GM18873 (cell line): ENCODE data around the gene STAMBP.
"Not testable (repeated sequence)": the region's sequence is repeated elsewhere in the genome, so short reads cannot be mapped to it uniquely, and the experiment has no call there.

ENCODE experiments used
- ATAC-seq: cut with Tn5 transposase; IDR thresholded peaks from one replicate; pipeline ENCODE4 v1.9.1; 2021; ENCODE audit warnings: mild to moderate bottlenecking, moderate library complexity, moderate number of reproducible peaks; ENCODE audit not compliant: unreplicated experiment, low FRiP score

The STAMBP gene

DNA sequence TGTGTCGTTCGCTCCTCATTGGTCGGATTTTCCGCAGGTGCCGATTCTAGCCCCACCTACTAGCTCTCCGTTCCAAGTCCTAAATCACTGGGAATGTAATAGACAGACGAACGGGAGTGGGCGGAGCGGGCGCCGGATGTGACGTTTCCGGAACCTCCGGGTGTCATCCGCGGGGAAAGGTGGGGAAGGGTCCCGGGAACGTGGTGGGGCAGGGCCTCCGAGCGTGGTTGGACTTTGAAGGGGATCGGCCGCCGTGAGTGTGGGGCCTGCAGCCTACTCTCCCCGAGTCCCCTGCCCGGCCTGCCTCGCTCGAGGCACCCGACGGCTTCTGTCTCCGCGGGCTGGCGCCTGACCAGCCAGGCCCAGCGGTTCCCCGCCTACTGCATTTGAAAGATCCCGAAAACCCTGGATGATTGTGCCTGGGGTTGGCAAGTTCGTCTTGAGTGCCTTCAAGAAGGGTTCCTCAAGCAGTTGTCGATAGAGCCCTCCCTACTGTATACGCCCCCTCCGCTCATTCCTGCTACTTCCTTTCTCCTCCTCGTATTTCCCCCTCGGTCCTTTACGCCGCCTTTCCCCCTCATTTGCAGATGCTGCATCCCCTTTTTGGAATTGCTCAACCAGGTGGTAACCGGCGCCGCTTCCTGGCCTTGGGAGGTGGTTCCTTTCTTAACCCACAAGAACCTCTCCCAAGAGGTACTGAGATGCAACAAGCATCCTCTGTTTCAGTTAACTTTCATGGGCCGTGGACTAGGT, at the start of gene STAMBP:
TSS of gene STAMBP (plus strand) at position 144 of the 753 bp plus-strand sequence. CDS start 1,896 bp downstream, outside the sequence.
- ATAC-seq, result peak; percentile 79

DNA sequence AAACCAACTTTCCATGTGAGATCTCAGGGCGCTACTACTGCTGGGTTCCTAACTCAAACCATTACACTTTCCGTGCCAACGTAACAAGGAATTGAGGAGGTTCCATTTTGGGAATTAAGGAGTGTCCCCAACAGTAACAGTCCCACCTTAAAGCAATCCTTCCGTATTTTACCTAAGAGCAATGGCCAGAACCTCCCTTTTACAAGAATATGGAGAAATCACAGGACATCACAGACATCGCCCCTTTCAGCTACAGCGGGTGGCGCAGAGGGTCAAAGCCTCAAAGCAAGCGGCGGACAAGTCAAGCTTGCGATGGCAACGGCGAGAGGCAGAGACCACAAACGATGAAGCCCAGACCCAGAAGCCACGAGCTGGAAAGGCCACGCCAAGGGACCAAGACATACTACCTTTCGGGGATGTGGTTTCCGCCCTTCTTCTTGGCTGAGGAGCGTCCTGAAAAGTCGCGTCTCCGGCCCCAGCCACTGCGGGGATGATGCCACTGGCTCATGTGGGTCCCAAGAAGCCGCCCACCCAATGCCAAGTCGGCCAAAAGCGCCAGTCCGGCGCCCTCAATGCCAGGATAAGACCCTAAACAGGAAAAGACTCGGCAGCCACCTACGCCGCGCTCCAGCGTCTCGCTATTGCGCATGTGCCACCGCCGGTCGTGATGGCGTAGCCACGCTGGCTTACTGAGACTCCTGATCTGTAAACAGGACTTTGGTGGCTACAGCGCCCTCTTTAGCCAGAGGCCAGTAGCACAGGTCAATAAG, 49.1 kb upstream of the STAMBP start, which contains the start of gene DUSP11:
TSS of gene DUSP11 (minus strand) at position 637 of the 770 bp plus-strand sequence. CDS start at position 508, 129 bp downstream.
- peak; percentile 97 for ATAC-seq

DNA sequence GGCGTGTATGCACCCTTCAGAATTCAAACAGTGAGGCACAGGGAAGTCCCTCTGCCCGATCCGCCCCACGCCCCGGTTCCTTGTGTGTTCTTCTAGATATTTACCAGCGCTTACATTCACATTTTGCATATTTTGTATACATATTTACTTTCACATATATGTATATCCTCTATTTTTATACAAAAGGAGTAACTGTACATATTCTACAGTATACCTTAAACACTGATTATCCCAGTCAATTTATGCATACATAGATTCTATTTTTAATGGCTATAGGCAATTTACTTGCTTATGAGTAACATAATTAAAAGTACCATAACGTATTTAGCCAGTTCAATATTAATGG, 48.6 kb upstream of the STAMBP start:
- ATAC-seq, result no peak

DNA sequence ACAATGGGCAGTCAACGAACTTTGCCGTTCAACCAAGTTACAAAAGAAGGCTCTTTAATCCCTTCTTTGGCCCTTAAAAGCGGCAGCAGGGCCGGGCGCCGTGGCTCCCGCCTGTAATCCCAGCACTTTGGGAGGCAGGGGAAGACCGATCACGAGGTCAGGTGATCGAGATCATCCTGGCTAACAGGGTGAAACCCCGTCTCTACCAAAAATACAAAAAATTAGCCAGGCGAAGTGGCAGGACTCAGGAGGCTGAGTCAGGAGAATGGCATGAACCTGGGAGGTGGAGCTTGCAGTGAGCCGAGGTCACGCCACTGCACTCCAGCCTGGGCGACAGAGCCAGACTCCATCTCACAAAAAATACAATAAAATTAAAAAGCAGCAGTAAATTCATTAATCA, 45.4 kb upstream of the STAMBP start:
- ATAC-seq, result not testable (repeated sequence)

DNA sequence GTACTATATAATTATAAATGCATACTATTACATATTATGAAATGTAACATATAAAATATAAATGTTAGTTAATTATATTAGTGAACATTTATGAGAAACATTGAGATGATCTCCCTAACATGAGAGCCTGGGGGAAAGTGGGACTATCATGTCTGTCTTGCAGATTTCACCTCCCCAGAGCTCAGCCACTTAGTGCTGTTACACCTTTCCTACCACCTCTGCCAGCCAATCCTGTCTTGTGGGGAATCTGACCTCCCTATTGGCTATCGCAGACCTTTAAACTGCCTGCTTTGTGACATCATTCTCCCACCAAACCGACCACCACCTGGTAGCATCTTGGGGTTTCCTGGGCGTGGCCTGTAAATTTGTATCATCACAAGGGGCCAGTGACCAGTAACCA, 44.9 kb upstream of the STAMBP start, which contains the start of gene C2orf78:
TSS of gene C2orf78 (plus strand) at position 301 of the 400 bp plus-strand sequence. CDS start 127 bp downstream, outside the sequence.
- ATAC-seq, result not testable (repeated sequence)

DNA sequence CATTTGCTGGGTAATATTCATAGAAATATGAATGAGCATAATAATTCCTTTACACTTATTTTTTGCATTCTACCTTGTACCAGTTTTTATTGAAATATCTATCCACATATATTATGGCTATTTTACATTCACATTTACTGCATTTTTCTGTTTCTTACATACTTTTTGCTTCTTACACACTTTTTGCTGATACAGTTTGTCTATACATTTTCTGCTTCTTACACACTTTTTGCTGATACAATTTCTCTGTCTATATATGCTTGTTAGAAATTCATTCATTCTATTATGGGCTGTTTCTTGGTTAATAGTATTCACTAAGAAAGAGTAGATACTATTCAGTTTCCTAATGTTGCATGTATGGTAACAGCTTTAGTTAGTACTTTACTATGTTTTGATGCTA, 16.9 kb upstream of the STAMBP start:
- no peak for ATAC-seq

DNA sequence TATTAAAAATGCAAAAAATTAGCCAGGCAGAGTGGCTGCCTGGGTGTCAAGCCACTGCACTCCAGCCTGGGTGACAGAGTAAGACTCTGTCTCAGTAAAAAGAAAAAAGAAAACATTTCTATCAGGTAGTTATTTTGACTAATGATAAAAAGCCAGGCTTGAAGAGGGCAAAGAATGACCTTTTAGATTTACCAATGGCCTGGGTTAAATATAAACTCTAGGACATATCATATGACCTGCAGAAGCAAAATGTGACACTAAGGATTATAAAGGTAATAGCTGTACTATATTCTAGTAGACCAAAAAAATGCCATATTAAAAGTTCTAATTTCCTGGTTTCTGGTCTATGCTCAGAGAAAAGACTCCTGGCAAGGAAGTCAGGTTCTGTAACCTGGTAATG, 16.1 kb upstream of the STAMBP start:
- ATAC-seq, result no peak

DNA sequence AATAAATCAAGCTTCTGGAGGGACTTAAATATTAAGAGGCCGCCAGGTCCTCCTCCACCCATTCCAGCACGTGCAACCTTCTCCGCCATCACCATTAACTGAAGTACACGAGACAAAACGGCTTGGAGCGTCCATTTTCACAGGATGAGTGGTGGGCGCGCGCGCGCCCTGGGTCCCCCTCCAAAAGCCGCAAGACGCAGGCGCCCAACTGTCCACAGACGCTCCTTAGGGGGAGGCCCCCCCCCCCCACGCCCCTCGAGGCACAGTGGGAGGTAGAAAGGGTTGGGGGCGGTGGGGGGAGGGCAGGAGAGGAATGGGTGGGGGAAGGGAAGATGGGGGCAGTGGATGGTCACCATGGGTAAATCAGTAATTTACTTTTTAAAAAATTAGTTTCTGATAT, 10.5 kb upstream of the STAMBP start:
- ATAC-seq, result no peak

DNA sequence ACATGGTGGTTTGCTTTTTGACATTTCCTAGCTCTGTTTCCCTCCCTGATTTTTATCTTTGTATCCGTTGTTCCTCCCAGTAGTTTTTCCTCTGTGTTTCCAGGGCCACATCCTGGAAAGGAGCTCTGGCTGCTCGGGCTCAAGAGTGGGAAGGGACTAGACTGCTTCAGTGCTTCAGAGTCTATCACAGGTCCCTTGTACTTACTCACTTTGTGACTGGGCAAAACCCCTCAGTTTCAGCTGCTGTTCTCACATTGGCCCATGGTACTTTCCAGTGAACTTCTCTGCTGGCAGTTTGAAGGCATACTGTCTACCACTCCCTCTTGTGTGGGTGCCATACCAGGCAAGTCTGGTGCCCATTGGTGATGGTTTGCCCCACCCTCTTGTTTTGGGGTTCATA, 7.5 kb upstream of the STAMBP start:
- peak; percentile 66 for ATAC-seq

DNA sequence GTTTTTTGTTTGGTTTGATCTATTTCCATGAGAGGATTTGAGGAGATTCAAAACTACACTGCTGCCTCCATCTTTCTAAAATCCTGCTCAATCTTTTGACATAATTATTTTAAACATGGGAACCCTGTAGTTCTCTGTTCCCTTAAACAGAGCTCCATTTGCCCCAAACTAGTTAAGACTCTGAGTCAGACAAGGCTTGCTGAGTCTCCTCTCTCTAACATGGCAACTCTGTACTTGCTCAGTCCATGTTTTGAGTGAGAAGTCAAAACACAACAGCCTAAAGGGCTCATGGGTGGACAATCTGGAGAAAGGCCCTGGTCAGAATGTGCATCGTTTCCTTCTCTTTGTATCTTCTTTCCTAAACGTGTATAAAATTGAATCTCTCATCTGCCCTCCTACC, 7.1 kb upstream of the STAMBP start:
- no peak for ATAC-seq

DNA sequence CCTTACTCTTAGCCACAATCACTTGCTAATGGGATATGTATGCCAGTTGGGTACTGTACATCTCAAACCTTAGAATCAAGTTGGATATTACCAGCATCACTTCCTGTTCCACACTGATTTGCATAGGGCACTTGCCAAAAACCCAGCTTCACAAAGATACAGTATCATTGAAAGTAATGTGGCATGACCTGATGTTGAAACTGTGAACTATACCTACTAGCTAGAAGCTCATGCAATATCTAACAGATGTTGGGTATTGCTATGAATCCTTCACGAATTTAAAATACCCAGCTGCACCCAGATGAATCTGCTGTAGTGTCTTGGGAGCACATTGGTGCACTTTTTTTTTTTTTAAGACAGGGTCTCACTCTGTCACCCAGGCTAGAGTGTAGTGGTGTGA, 6.5 kb upstream of the STAMBP start:
- ATAC-seq, result peak; percentile 66

DNA sequence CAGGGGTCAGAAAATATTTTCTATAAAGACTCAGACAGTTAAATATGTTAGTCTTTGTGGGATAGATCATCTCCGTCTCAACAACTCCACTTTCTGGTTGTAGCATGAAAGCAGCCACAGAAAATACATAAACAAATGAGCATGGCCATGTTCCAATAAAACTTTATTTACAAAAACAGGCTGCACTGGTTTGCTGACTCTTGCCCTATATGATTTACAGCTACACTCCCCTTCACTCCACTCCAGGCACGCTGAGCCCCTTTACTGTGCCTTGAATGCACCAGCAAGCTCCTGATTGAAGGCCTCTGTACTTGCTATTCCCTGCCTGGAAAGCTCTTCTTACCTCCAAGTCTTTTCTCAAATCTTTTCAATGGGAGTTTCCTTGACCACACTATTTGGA, 5.8 kb upstream of the STAMBP start:
- no peak for ATAC-seq

DNA sequence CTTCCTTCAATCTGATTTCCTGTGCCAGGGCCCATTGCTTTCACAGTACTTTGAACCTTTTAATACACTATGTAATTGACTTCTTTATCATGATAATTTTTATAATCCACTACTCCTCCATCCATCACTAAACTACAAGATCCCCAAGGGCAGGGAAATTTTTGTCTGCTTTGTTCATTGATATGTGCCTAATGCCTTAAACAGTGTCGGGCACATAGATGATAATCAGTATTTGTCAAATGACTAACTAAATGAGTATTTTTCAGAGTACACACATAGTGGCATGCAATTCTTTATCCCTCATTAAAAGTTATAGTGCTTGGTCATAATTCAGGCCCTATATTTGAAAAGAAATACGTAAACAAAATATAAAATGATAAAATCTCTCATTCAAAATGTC, 5.3 kb upstream of the STAMBP start:
- ATAC-seq, result no peak

DNA sequence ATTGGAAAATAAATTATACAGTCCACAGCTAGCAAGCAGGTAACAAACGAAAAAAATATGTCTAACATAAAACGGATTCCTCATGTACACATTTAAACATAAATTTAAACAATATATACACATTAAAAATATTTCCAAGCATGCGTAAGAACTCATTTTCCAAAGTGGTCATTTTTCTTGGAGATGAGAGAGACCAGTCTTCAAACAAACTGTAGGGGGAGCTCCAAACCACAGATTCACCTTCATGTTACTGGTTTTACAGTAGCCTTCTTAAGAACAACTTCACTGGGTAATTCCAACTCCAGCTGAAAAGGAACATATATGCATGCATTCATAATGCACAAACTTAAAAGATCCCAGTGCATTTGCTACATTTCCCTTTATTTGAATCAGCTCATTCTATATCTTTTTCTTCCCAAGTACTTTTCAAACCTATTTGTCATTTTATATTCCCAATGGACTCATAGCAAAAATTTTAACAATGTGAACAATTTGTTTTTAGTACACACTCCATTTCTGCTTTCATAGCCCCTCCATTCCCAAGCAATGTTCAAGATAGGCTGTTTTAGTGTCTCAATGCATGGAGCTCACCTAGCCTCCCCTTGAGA, 4.7 kb upstream of the STAMBP start:
- ATAC-seq, result no peak

DNA sequence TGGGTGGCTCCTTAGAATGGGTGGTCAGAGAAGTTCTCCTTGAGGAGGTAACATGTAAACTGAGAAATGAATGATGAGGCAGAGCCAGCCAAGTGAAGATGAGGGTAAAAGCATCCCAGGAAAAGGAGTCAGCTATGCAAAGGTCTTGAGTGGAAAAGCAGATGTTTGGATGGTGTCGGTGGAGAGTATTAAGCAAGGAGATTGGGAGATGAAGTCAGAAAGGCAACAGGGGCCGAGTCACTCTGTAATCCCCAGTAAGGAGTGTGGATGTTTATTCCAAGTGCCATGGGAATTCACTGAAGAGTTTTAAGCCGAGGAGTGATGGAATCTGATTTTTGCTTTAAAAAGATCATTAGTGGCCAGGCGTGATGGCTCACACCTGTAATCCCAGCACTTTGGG, 3.4 kb upstream of the STAMBP start:
- ATAC-seq, result no peak

DNA sequence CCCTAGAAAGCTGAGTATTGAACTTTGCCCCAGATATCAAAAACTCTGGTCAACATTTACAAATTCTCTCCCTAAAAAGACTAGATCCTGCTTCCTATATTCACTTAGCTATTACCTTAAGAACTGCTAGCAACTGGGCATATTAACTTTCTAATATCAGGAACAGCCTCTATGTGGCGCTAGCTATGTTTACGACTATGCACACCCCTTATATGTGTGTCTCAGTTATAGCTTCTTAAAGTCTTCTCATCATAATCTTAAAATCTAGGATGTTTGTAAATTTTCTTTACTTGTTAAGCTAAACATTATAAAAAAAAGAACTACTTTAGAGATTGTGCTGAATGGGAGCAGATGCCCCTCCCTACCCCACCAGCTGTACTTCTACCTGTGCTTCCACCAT, 1.7 kb upstream of the STAMBP start:
- no peak for ATAC-seq

DNA sequence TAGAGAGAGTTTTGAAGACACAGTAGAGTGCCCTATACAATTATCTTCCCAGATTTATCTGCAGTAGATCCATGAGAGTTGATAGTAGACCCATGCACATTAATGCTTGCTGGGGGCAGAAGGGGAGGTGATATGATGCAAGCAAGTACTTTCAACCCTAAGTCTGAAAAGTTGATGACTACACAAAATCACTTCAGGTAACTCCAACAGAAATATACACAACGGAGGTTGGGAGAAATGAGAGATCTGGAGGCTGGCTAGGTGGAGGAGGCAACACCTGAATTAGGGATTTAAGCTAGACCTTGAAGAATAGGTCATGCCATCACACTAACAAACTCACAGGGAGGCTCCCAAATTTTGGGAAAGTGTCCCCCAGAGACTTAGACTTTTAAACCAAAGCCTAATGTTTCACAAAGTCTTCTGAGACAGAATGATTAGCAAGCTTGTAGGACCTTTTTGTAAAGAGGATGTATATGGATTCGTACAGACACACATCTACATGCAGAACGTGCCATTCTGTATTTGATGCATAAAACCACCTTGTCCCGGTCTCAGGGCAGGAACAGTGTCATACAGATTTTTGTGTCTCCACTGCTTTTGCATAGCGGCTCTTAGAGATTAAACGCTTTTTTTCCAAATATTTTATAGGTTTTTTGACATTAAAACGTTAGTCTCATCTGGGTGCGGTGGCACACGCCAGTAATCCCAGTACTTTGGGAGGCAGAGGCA, 937 bp upstream of the STAMBP start:
- ATAC-seq, result no peak

DNA sequence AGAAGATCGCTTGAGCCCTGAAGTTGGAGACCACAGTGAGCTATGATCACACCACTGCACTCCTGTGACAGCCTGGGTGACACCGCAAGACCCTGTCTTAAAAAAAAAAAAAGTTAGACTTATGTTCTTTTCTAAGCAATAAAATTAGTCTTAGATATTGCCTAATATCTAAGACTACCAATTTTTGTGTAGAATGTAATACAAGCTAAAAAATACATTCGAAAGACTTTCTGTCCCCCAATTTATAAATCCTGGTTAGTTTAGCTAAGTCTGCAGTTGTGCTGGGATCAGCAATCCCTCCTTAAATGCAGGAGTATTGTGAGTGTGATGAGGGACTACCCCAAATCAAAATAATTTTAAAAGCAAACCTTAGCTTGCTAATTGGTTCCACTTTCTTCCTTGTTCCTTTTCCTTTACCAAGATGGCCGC, 358 bp upstream of the STAMBP start:
- no peak for ATAC-seq

DNA sequence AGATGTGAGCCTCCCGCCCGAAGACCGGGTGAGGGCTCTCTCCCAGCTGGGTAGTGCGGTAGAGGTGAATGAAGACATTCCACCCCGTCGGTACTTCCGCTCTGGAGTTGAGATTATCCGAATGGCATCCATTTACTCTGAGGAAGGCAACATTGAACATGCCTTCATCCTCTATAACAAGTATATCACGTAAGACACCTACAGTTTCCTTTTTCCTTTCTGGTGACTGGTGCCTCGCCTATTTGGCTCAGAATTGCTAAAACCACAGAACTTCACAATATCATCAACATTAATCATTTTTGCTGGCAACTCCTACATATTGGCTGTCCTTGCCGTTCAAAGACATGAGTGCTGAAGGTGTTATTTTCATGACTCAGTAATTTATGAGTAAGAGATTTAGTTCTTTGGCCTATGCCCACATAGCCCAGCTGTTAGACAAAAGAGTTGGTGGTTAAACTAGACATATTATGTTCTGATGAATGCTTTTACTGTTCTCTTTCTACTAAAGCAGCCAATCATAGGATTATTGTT, 2.2 kb downstream of the STAMBP start:
- no peak for ATAC-seq

DNA sequence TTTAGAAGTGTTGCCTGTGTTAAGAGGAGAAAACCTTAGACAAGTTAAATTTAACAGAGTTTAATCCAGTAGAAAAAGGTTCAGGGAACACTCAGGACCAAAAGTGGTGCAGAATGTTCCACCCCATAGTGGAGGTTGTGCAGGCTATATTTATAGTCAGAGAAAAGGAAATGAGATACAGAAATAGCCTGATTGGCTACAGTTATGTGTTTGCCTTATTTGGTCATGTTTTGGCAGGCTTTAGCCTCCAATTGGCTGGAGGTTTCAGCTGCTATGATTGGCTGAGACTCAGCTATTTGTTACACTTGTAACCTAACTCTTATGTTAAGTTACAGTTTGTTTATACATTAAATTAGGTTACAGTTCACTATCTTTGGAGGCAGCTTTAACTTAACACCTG, 4.2 kb downstream of the STAMBP start:
- ATAC-seq, result no peak
